H9 (cell line): ENCODE measurements around the gene HIRA. TPM values are rescaled to one million over a fixed set of nuclear protein-coding genes. Genes with fewer than 3 reads are reported as not detected.

Source experiments
- DNase-seq: peaks from one replicate; pipeline ENCODE4 v3.0.0-alpha.2; 2017
- H2AFZ ChIP-seq: one replicate; pipeline ENCODE4 v1.6.1; 2013; ENCODE audit warnings: mild to moderate bottlenecking, low read length, control low read depth, moderate library complexity
- H2AK5ac ChIP-seq: 2 replicates; pipeline ENCODE4 v1.6.1; 2013; ENCODE audit warnings: low read length, control low read depth, mixed read lengths; ENCODE audit not compliant: insufficient read length
- H2BK120ac ChIP-seq: one replicate; pipeline ENCODE4 v1.6.1; 2013; ENCODE audit warnings: low read depth, mild to moderate bottlenecking, low read length, control low read depth, inconsistent platforms; ENCODE audit not compliant: poor library complexity, severe bottlenecking
- H2BK12ac ChIP-seq: 2 replicates; pipeline ENCODE4 v1.6.1; 2013; ENCODE audit warnings: low read length, control low read depth, mixed read lengths, low read depth; ENCODE audit not compliant: insufficient read length
- H2BK15ac ChIP-seq: 2 replicates; pipeline ENCODE4 v1.6.1; 2013; ENCODE audit warnings: low read depth, low read length, control low read depth
- H2BK20ac ChIP-seq: one replicate; pipeline ENCODE4 v1.6.1; 2013; ENCODE audit warnings: low read depth, mild to moderate bottlenecking, low read length, control low read depth, inconsistent platforms; ENCODE audit not compliant: poor library complexity, severe bottlenecking
- H2BK5ac ChIP-seq: 2 replicates; pipeline ENCODE4 v1.6.1; 2013; ENCODE audit warnings: low read length, control low read depth, mixed read lengths; ENCODE audit not compliant: insufficient read length
- H3K14ac ChIP-seq: 2 replicates; pipeline ENCODE4 v1.6.1; 2013; ENCODE audit warnings: low read length, control low read depth; ENCODE audit not compliant: insufficient read depth
- H3K18ac ChIP-seq: 2 replicates; pipeline ENCODE4 v1.6.1; 2013; ENCODE audit warnings: low read depth, mild to moderate bottlenecking, mixed read lengths, low read length, control low read depth; ENCODE audit not compliant: insufficient read length
- H3K23ac ChIP-seq: 2 replicates; pipeline ENCODE4 v1.6.1; 2013; ENCODE audit warnings: low read length, control low read depth, mixed read lengths, low read depth; ENCODE audit not compliant: insufficient read length
- H3K23me2 ChIP-seq: 2 replicates; pipeline ENCODE4 v1.6.1; 2013; ENCODE audit warnings: low read depth, mild to moderate bottlenecking, mixed read lengths, low read length, control low read depth; ENCODE audit not compliant: insufficient read length, poor library complexity, severe bottlenecking
- H3K27ac ChIP-seq: 2 replicates; pipeline ENCODE4 v1.5.1; 2013; ENCODE audit warnings: low read length, control low read depth, mixed read lengths, low read depth; ENCODE audit not compliant: insufficient read length
- H3K27me3 ChIP-seq: 2 replicates; pipeline ENCODE4 v1.6.1; 2013; ENCODE audit warnings: low read length, control low read depth, inconsistent platforms; ENCODE audit not compliant: insufficient read depth
- H3K4ac ChIP-seq: 2 replicates; pipeline ENCODE4 v1.6.1; 2013; ENCODE audit warnings: low read depth, mild to moderate bottlenecking, control low read depth, inconsistent platforms, low read length, moderate library complexity
- H3K4me1 ChIP-seq: 2 replicates; pipeline ENCODE4 v1.6.1; 2013; ENCODE audit warnings: low read length, control low read depth, inconsistent platforms; ENCODE audit not compliant: insufficient read depth
- H3K4me2 ChIP-seq: 2 replicates; pipeline ENCODE4 v1.6.1; 2013; ENCODE audit warnings: low read length, control low read depth, mixed read lengths; ENCODE audit not compliant: insufficient read length, insufficient read depth
- H3K56ac ChIP-seq: 2 replicates; pipeline ENCODE4 v1.6.1; 2013; ENCODE audit warnings: low read depth, mild to moderate bottlenecking, mixed read lengths, low read length, control low read depth; ENCODE audit not compliant: insufficient read length
- H3K79me1 ChIP-seq: 2 replicates; pipeline ENCODE4 v1.6.1; 2013; ENCODE audit warnings: low read depth, mild to moderate bottlenecking, moderate library complexity, low read length, control low read depth, inconsistent platforms; ENCODE audit not compliant: insufficient read depth, poor library complexity, severe bottlenecking
- H3K79me2 ChIP-seq: 2 replicates; pipeline ENCODE4 v1.6.1; 2013; ENCODE audit warnings: low read length, control low read depth, inconsistent platforms; ENCODE audit not compliant: insufficient read depth
- H3K9ac ChIP-seq: 2 replicates; pipeline ENCODE4 v1.6.1; 2013; ENCODE audit warnings: low read length, control low read depth, mixed read lengths; ENCODE audit not compliant: insufficient read length; ENCODE audit errors: extremely low read depth
- H3K9me3 ChIP-seq: one replicate; pipeline ENCODE4 v1.6.1; 2013; ENCODE audit warnings: low read depth, low read length, inconsistent platforms; ENCODE audit not compliant: control insufficient read depth
- H3T11ph ChIP-seq: one replicate; pipeline ENCODE4 v1.6.1; 2013; ENCODE audit warnings: mild to moderate bottlenecking, low read length, control low read depth, inconsistent platforms
- H4K20me1 ChIP-seq: one replicate; pipeline ENCODE4 v1.6.1; 2013; ENCODE audit not compliant: control insufficient read depth, insufficient read length, insufficient read depth
- H4K5ac ChIP-seq: 2 replicates; pipeline ENCODE4 v1.6.1; 2013; ENCODE audit warnings: low read depth, mild to moderate bottlenecking, mixed read lengths, low read length, control low read depth; ENCODE audit not compliant: insufficient read length
- H4K8ac ChIP-seq: replicated peaks from 2 replicates; pipeline ENCODE4 v1.6.1; 2013; ENCODE audit warnings: low read length, control low read depth, mixed read lengths, low read depth; ENCODE audit not compliant: insufficient read length
- H4K91ac ChIP-seq: 2 replicates; pipeline ENCODE4 v1.6.1; 2013; ENCODE audit warnings: low read depth, mild to moderate bottlenecking, moderate library complexity, mixed read lengths, low read length, control low read depth; ENCODE audit not compliant: insufficient read length
- H3K27ac Mint-ChIP-seq, 3 experiments: 2 replicates in 2 of 3; 3 replicates in 1 of 3; pipeline ENCODE4 v1.8.0; 2020 to 2021; ENCODE audit warnings: mixed read lengths in 3 of 3, mild to moderate bottlenecking in 1 of 3, moderate library complexity in 1 of 3
- H3K27me3 Mint-ChIP-seq: 2 replicates; pipeline ENCODE4 v1.8.0; 2021; ENCODE audit warnings: low read depth, mild to moderate bottlenecking, moderate library complexity, mixed read lengths
- H3K36me3 Mint-ChIP-seq, 3 experiments: 2 replicates in 2 of 3; 3 replicates in 1 of 3; pipeline ENCODE4 v1.8.0; 2020 to 2021; ENCODE audit warnings: low read depth in 3 of 3, mixed read lengths in 3 of 3; ENCODE audit not compliant: insufficient read depth in 1 of 3
- H3K4me1 Mint-ChIP-seq, 2 experiments: 2 replicates each; pipeline ENCODE4 v1.8.0; 2020; ENCODE audit warnings: mixed read lengths in 2 of 2
- H3K4me3 Mint-ChIP-seq, 2 experiments: 2 replicates in 1 of 2; 3 replicates in 1 of 2; pipeline ENCODE4 v1.8.0; 2020 to 2021; ENCODE audit warnings: mild to moderate bottlenecking in 2 of 2, mixed read lengths in 2 of 2, moderate library complexity in 1 of 2
- H3K9me3 Mint-ChIP-seq, 2 experiments: 2 replicates in 1 of 2; 3 replicates in 1 of 2; pipeline ENCODE4 v1.8.0; 2020; ENCODE audit warnings: mild to moderate bottlenecking in 2 of 2, mixed read lengths in 2 of 2, moderate library complexity in 1 of 2
- CTCF ChIP-seq: fragments of 200-600 bp; sonication (generic); conservative IDR thresholded peaks from 3 replicates; pipeline ENCODE4 v1.8.0; 2021; ENCODE audit warnings: antibody characterized with exemption, mild to moderate bottlenecking
- WGBS: extraction: QIAGEN DNeasy Blood & Tissue Kit; methylation state at CpG from one replicate; pipeline ENCODE4 v1.1.7; 2013; ENCODE audit warnings: missing lambda C conversion rate, low lambda C conversion rate, mixed read lengths; ENCODE audit not compliant: insufficient read length; ENCODE audit errors: extremely low coverage; 5-methylcytosine and 5-hydroxymethylcytosine counted together
- total RNA-seq: library from RNA; stranded (reverse); gene quantifications from 2 replicates; pipeline ENCODE4 v1.2.1, GENCODE V29; 2021

The HIRA gene
- total RNA-seq, 1 experiment from 2014 or later: 51.9 TPM

- H3K27me3 ChIP-seq: no peaks in the 10 kb centered on the region
- H3K23ac ChIP-seq: no peak overlapping the region
- H2BK12ac ChIP-seq: no peak overlapping the region
- no peaks in the 10 kb centered on the region for H3K23me2 ChIP-seq
- H3K27me3 Mint-ChIP-seq: no peaks in the 10 kb centered on the region; the same call in 1 of the 2 replicates
- no peak for DNase-seq
- no peaks in the 10 kb centered on the region for H3K79me2 ChIP-seq
- H3K9me3 ChIP-seq: no peaks in the 10 kb centered on the region
- H2BK5ac ChIP-seq: no peak overlapping the region
- H3K4ac ChIP-seq: no peak overlapping the region
- no peak overlapping the region for H2BK20ac ChIP-seq
- no peaks in the 10 kb centered on the region for H3K4me1 Mint-ChIP-seq
- H3K4me1 ChIP-seq: no peaks in the 10 kb centered on the region
- H3K79me1 ChIP-seq: no peaks in the 10 kb centered on the region
- H3K4me2 ChIP-seq: no peak overlapping the region
- no peak overlapping the region for H4K91ac ChIP-seq
- no peak overlapping the region for H3K9ac ChIP-seq
- no peaks in the 10 kb centered on the region for H3K9me3 Mint-ChIP-seq
- WGBS: no CpG with 5 or more reads among the region's 2 CpGs
- no peak overlapping the region for H2BK15ac ChIP-seq
- peaks cover 13 to 66% (median 45%) of the 10 kb centered on the region in 3 experiments; a peak in 6 of 7 replicates for H3K36me3 Mint-ChIP-seq
- H3K18ac ChIP-seq: no peak overlapping the region
- no peak overlapping the region for H2AK5ac ChIP-seq
- no peak overlapping the region for H3T11ph ChIP-seq
- H4K5ac ChIP-seq: no peak overlapping the region
- no peak overlapping the region for H3K27ac Mint-ChIP-seq
- no peak overlapping the region for H2AFZ ChIP-seq
- no peak overlapping the region for H3K56ac ChIP-seq
- TF ChIP-seq CTCF: no peak
- H4K20me1 ChIP-seq: no peaks in the 10 kb centered on the region
- H2BK120ac ChIP-seq: no peak overlapping the region
- H3K27ac ChIP-seq: no peak overlapping the region
- H4K8ac ChIP-seq: no peak overlapping the region
- no peak overlapping the region for H3K14ac ChIP-seq
- no peak overlapping the region for H3K4me3 Mint-ChIP-seq
These were observed 32.9 kb downstream of the HIRA start for GRCh38 chr22:19398652-19399051.
